HFF-Myc (cell line): ENCODE measurements around the gene RAD51B.

Source experiments
- DNase-seq: peaks from one replicate; pipeline ENCODE4 v3.0.0-alpha.2; 2011; ENCODE audit warnings: low read depth; ENCODE audit errors: extremely low read depth
- H3K4me3 ChIP-seq: replicated peaks from 2 replicates; pipeline ENCODE4 v1.5.1; 2011; ENCODE audit warnings: low read depth, mild to moderate bottlenecking, control low read depth, low read length
- CTCF ChIP-seq: IDR thresholded peaks from 2 replicates; pipeline ENCODE4 v1.5.1; 2012; ENCODE audit warnings: mild to moderate bottlenecking, low read depth, low read length, control low read depth; ENCODE audit errors: missing control alignments

RAD51B gene

GRCh38 chr14:68470361-68470760, 650.8 kb downstream of the RAD51B start:
- no peak for DNase-seq
- no peak for TF ChIP-seq CTCF
- H3K4me3 ChIP-seq = no peak overlapping the region

- H3K4me3 ChIP-seq = no peak overlapping the region
- no peak for DNase-seq
- TF ChIP-seq CTCF = no peak
Measured at GRCh38 chr14:68471029-68471963, 651.7 kb downstream of the RAD51B start.

GRCh38 chr14:68471964-68472508, 652.5 kb downstream of the RAD51B start:
- no peak for DNase-seq
- no peak for TF ChIP-seq CTCF
- H3K4me3 ChIP-seq = no peak overlapping the region

- no peak for TF ChIP-seq CTCF
- no peak for DNase-seq
Measured at GRCh38 chr14:68473069-68473468, 653.5 kb downstream of the RAD51B start.

GRCh38 chr14:68473794-68474193, 654.2 kb downstream of the RAD51B start:
- no peak for TF ChIP-seq CTCF
- H3K4me3 ChIP-seq = no peak overlapping the region
- no peak for DNase-seq

More at GRCh38 chr14:68473069-68473468, 653.5 kb downstream of the RAD51B start:
- no peak overlapping the region for H3K4me3 ChIP-seq

- H3K4me3 ChIP-seq = no peak overlapping the region
- no peak for DNase-seq
- no peak for TF ChIP-seq CTCF
Measured at GRCh38 chr14:68474741-68475140, 655.2 kb downstream of the RAD51B start.
